Measurements from ENCODE around the gene TENT4A.

Gene TENT4A

GRCh38 chr5:6775571-6775970 lies 62.3 kb downstream of the TENT4A start:
- Histone ChIP-seq H3K27me3 (replicated peaks; ENCODE audit: control insufficient read depth, insufficient read depth, low read length, poor library complexity, severe bottlenecking) (no peaks in the 10 kb centered on the region), H3K36me3 (ENCODE audit: control insufficient read depth, insufficient read depth, low read length) (no peaks in the 10 kb centered on the region), H3K4me1 (ENCODE audit: control insufficient read depth, insufficient read depth, low read length, poor library complexity, severe bottlenecking) (no peaks in the 10 kb centered on the region), H3K27ac (ENCODE audit: insufficient read depth, low read length, poor library complexity, severe bottlenecking) (no peak overlapping the region), H3K9me3 (ENCODE audit: control insufficient read depth, low read length) (no peaks in the 10 kb centered on the region), H3K4me3 (ENCODE audit: insufficient read depth, low read depth, low read length, poor library complexity, severe bottlenecking) (no peak overlapping the region)
- no peak for DNase-seq

- Histone ChIP-seq H3K4me3 (ENCODE audit: insufficient read depth, low read depth, low read length, poor library complexity, severe bottlenecking) (no peak overlapping the region), H3K9me3 (ENCODE audit: control insufficient read depth, low read length) (no peaks in the 10 kb centered on the region), H3K36me3 (ENCODE audit: control insufficient read depth, insufficient read depth, low read length) (no peaks in the 10 kb centered on the region), H3K4me1 (ENCODE audit: control insufficient read depth, insufficient read depth, low read length, poor library complexity, severe bottlenecking) (no peaks in the 10 kb centered on the region), H3K27ac (ENCODE audit: insufficient read depth, low read length, poor library complexity, severe bottlenecking) (no peak overlapping the region), H3K27me3 (replicated peaks; ENCODE audit: control insufficient read depth, insufficient read depth, low read length, poor library complexity, severe bottlenecking) (no peaks in the 10 kb centered on the region)
- DNase-seq = no peak
These were observed 67.7 kb downstream of the TENT4A start for GRCh38 chr5:6780802-6781391.

- H3K9me3 ChIP-seq (ENCODE audit: control insufficient read depth, low read length) = no peaks in the 10 kb centered on the region
- no peak overlapping the region for H3K4me3 ChIP-seq (ENCODE audit: insufficient read depth, low read depth, low read length, poor library complexity, severe bottlenecking)
- no peak for DNase-seq
- no peaks in the 10 kb centered on the region for H3K27me3 ChIP-seq (replicated peaks; ENCODE audit: control insufficient read depth, insufficient read depth, low read length, poor library complexity, severe bottlenecking)
- no peak overlapping the region for H3K27ac ChIP-seq (ENCODE audit: insufficient read depth, low read length, poor library complexity, severe bottlenecking)
- H3K4me1 ChIP-seq (ENCODE audit: control insufficient read depth, insufficient read depth, low read length, poor library complexity, severe bottlenecking) = no peaks in the 10 kb centered on the region
- no peaks in the 10 kb centered on the region for H3K36me3 ChIP-seq (ENCODE audit: control insufficient read depth, insufficient read depth, low read length)
These were observed 68.5 kb downstream of the TENT4A start for GRCh38 chr5:6781716-6782115.

GRCh38 chr5:6783787-6784186 lies 70.6 kb downstream of the TENT4A start:
- no peaks in the 10 kb centered on the region for H3K36me3 ChIP-seq (ENCODE audit: control insufficient read depth, insufficient read depth, low read length)
- H3K27me3 ChIP-seq (replicated peaks; ENCODE audit: control insufficient read depth, insufficient read depth, low read length, poor library complexity, severe bottlenecking) = no peaks in the 10 kb centered on the region
- no peaks in the 10 kb centered on the region for H3K9me3 ChIP-seq (ENCODE audit: control insufficient read depth, low read length)
- no peak overlapping the region for H3K4me3 ChIP-seq (ENCODE audit: insufficient read depth, low read depth, low read length, poor library complexity, severe bottlenecking)
- no peak for DNase-seq
- H3K27ac ChIP-seq (ENCODE audit: insufficient read depth, low read length, poor library complexity, severe bottlenecking) = no peak overlapping the region
- no peaks in the 10 kb centered on the region for H3K4me1 ChIP-seq (ENCODE audit: control insufficient read depth, insufficient read depth, low read length, poor library complexity, severe bottlenecking)

- Histone ChIP-seq H3K27ac (ENCODE audit: insufficient read depth, low read length, poor library complexity, severe bottlenecking) (no peak overlapping the region), H3K36me3 (ENCODE audit: control insufficient read depth, insufficient read depth, low read length) (no peaks in the 10 kb centered on the region), H3K4me3 (ENCODE audit: insufficient read depth, low read depth, low read length, poor library complexity, severe bottlenecking) (no peak overlapping the region), H3K4me1 (ENCODE audit: control insufficient read depth, insufficient read depth, low read length, poor library complexity, severe bottlenecking) (no peaks in the 10 kb centered on the region), H3K9me3 (ENCODE audit: control insufficient read depth, low read length) (no peaks in the 10 kb centered on the region), H3K27me3 (replicated peaks; ENCODE audit: control insufficient read depth, insufficient read depth, low read length, poor library complexity, severe bottlenecking) (no peaks in the 10 kb centered on the region)
- DNase-seq = no peak
These were observed 71.2 kb downstream of the TENT4A start for GRCh38 chr5:6784481-6784880.

- H3K36me3 ChIP-seq (ENCODE audit: control insufficient read depth, insufficient read depth, low read length) = no peaks in the 10 kb centered on the region
- no peak overlapping the region for H3K27ac ChIP-seq (ENCODE audit: insufficient read depth, low read length, poor library complexity, severe bottlenecking)
- no peaks in the 10 kb centered on the region for H3K4me1 ChIP-seq (ENCODE audit: control insufficient read depth, insufficient read depth, low read length, poor library complexity, severe bottlenecking)
- no peak for DNase-seq
- no peak overlapping the region for H3K4me3 ChIP-seq (ENCODE audit: insufficient read depth, low read depth, low read length, poor library complexity, severe bottlenecking)
- no peaks in the 10 kb centered on the region for H3K27me3 ChIP-seq (replicated peaks; ENCODE audit: control insufficient read depth, insufficient read depth, low read length, poor library complexity, severe bottlenecking)
- no peaks in the 10 kb centered on the region for H3K9me3 ChIP-seq (ENCODE audit: control insufficient read depth, low read length)
These were observed 72.1 kb downstream of the TENT4A start for GRCh38 chr5:6785161-6785860.

- Histone ChIP-seq H3K4me3 (ENCODE audit: insufficient read depth, low read depth, low read length, poor library complexity, severe bottlenecking) (no peak overlapping the region), H3K36me3 (ENCODE audit: control insufficient read depth, insufficient read depth, low read length) (no peaks in the 10 kb centered on the region), H3K27me3 (replicated peaks; ENCODE audit: control insufficient read depth, insufficient read depth, low read length, poor library complexity, severe bottlenecking) (no peaks in the 10 kb centered on the region), H3K9me3 (ENCODE audit: control insufficient read depth, low read length) (no peaks in the 10 kb centered on the region), H3K27ac (ENCODE audit: insufficient read depth, low read length, poor library complexity, severe bottlenecking) (no peak overlapping the region), H3K4me1 (ENCODE audit: control insufficient read depth, insufficient read depth, low read length, poor library complexity, severe bottlenecking) (no peaks in the 10 kb centered on the region)
- DNase-seq = no peak
These were observed 72.6 kb downstream of the TENT4A start for GRCh38 chr5:6785861-6786180.

GRCh38 chr5:6786786-6787495 lies 73.7 kb downstream of the TENT4A start:
- no peaks in the 10 kb centered on the region for H3K9me3 ChIP-seq (ENCODE audit: control insufficient read depth, low read length)

GRCh38 chr5:6787941-6788340 lies 74.7 kb downstream of the TENT4A start:
- H3K4me1 ChIP-seq (ENCODE audit: control insufficient read depth, insufficient read depth, low read length, poor library complexity, severe bottlenecking) = no peaks in the 10 kb centered on the region

More at GRCh38 chr5:6786786-6787495, 73.7 kb downstream of the TENT4A start:
- DNase-seq = no peak
- Histone ChIP-seq H3K27ac (ENCODE audit: insufficient read depth, low read length, poor library complexity, severe bottlenecking) (no peak overlapping the region), H3K4me1 (ENCODE audit: control insufficient read depth, insufficient read depth, low read length, poor library complexity, severe bottlenecking) (no peaks in the 10 kb centered on the region), H3K4me3 (ENCODE audit: insufficient read depth, low read depth, low read length, poor library complexity, severe bottlenecking) (no peak overlapping the region), H3K27me3 (replicated peaks; ENCODE audit: control insufficient read depth, insufficient read depth, low read length, poor library complexity, severe bottlenecking) (no peaks in the 10 kb centered on the region), H3K36me3 (ENCODE audit: control insufficient read depth, insufficient read depth, low read length) (no peaks in the 10 kb centered on the region)

GRCh38 chr5:6788439-6788838 lies 75.2 kb downstream of the TENT4A start:
- H3K4me1 ChIP-seq (ENCODE audit: control insufficient read depth, insufficient read depth, low read length, poor library complexity, severe bottlenecking) = no peaks in the 10 kb centered on the region

More at GRCh38 chr5:6787941-6788340, 74.7 kb downstream of the TENT4A start:
- no peaks in the 10 kb centered on the region for H3K9me3 ChIP-seq (ENCODE audit: control insufficient read depth, low read length)
- H3K4me3 ChIP-seq (ENCODE audit: insufficient read depth, low read depth, low read length, poor library complexity, severe bottlenecking) = no peak overlapping the region
- no peak for DNase-seq
- peaks cover 4% of the 10 kb centered on the region for H3K27me3 ChIP-seq (replicated peaks; ENCODE audit: control insufficient read depth, insufficient read depth, low read length, poor library complexity, severe bottlenecking)
- H3K27ac ChIP-seq (ENCODE audit: insufficient read depth, low read length, poor library complexity, severe bottlenecking) = no peak overlapping the region
- no peaks in the 10 kb centered on the region for H3K36me3 ChIP-seq (ENCODE audit: control insufficient read depth, insufficient read depth, low read length)

More at GRCh38 chr5:6788439-6788838, 75.2 kb downstream of the TENT4A start:
- no peak for DNase-seq
- no peak overlapping the region for H3K27ac ChIP-seq (ENCODE audit: insufficient read depth, low read length, poor library complexity, severe bottlenecking)
- no peaks in the 10 kb centered on the region for H3K9me3 ChIP-seq (ENCODE audit: control insufficient read depth, low read length)
- no peak overlapping the region for H3K4me3 ChIP-seq (ENCODE audit: insufficient read depth, low read depth, low read length, poor library complexity, severe bottlenecking)
- H3K27me3 ChIP-seq (replicated peaks; ENCODE audit: control insufficient read depth, insufficient read depth, low read length, poor library complexity, severe bottlenecking) = peaks cover 4% of the 10 kb centered on the region
- H3K36me3 ChIP-seq (ENCODE audit: control insufficient read depth, insufficient read depth, low read length) = no peaks in the 10 kb centered on the region
